Muscle of leg (tissue), 11 donors: ENCODE measurements around the gene CCIN. TPM values are rescaled to one million over a fixed set of nuclear protein-coding genes. Genes with fewer than 3 reads are reported as not detected.

Experiments
- DNase-seq: peaks from one replicate; pipeline ENCODE4 v3.0.0; 2013
- H3K27ac ChIP-seq: one replicate; pipeline ENCODE4 v1.5.1; 2013; ENCODE audit warnings: mild to moderate bottlenecking, low read length, control low read depth
- H3K27me3 ChIP-seq: one replicate; pipeline ENCODE4 v1.6.1; 2013; ENCODE audit warnings: low read length; ENCODE audit not compliant: control insufficient read depth, insufficient read depth
- H3K36me3 ChIP-seq: one replicate; pipeline ENCODE4 v1.6.1; 2013; ENCODE audit warnings: low read length; ENCODE audit not compliant: control insufficient read depth, insufficient read depth
- H3K4me1 ChIP-seq: one replicate; pipeline ENCODE4 v1.6.1; 2013; ENCODE audit warnings: low read length; ENCODE audit not compliant: control insufficient read depth, insufficient read depth
- H3K4me3 ChIP-seq: one replicate; pipeline ENCODE4 v1.5.1; 2013; ENCODE audit warnings: low read length, control low read depth
- H3K9me3 ChIP-seq: replicated peaks from 2 replicates; pipeline ENCODE4 v1.6.1; 2013; ENCODE audit warnings: low read depth, low read length; ENCODE audit not compliant: control insufficient read depth
- WGBS: methylation state at CpG from one replicate; pipeline ENCODE4 v1.1.5; 2013; ENCODE audit warnings: missing lambda C conversion rate; ENCODE audit not compliant: insufficient coverage; 5-methylcytosine and 5-hydroxymethylcytosine counted together
- polyA plus RNA-seq, 8 donors: library from polyadenylated mRNA; unstranded; fragments of 120-200 nt; gene quantifications; one replicate each; pipeline versions ENCODE4 v1.2.1 to v1.2.3, GENCODE V29; 2013; ENCODE audit warnings: inconsistent platforms in 1 of 8, low replicate concordance in 1 of 8; ENCODE audit not compliant: insufficient read length in 8 of 8, insufficient read depth in 1 of 8
- total RNA-seq: library from RNA; stranded (reverse); fragments of 120-200 nt; gene quantifications from one replicate; pipeline ENCODE4 v1.2.4, GENCODE V29; 2013

CCIN gene
- total and polyA plus RNA-seq, 9 donors = 0.45 to 1.5 (median 0.87) TPM

- Histone ChIP-seq H3K27me3 (peaks cover 6% of the 10 kb centered on the region), H3K9me3 (no peaks in the 10 kb centered on the region), H3K36me3 (peaks cover 31% of the 10 kb centered on the region), H3K4me1 (peaks cover 68% of the 10 kb centered on the region), H3K4me3 (no peak overlapping the region), H3K27ac (peak overlapping the region; percentile 39)
- peak; percentile 48 for DNase-seq
- WGBS = 80% methylated on average over 3 of the region's 11 CpGs
Observed at GRCh38 chr9:36140086-36141084, 28.8 kb upstream of the CCIN start.

- Histone ChIP-seq H3K27me3 (no peaks in the 10 kb centered on the region), H3K4me1 (peaks cover 60% of the 10 kb centered on the region), H3K9me3 (no peaks in the 10 kb centered on the region), H3K27ac (no peak overlapping the region), H3K36me3 (peaks cover 38% of the 10 kb centered on the region), H3K4me3 (no peak overlapping the region)
- no CpG with 5 or more reads among the region's 4 CpGs for WGBS
- peak; percentile 53 for DNase-seq
Observed at GRCh38 chr9:36141288-36141687, 27.9 kb upstream of the CCIN start.

DNA sequence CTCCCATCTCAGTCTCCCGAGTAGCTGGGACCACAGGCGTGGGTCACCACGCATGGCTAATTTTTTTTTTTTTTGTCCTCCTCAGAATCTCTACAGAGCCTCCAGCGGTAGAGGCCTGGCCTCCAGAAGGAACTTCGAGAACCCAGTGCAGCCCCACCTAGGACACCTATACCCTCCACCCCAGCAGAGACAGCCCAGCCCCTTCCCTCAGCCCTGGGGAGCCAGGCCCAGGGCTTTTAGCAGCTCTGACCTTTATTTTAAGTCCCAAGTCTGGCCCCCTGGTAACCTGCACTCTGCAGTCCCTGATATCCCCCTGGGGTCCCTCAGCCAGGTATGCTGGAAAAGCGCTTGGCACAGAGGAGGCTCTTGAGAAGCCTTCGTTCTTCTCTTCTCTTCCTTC is 27.4 kb upstream of the CCIN start:
- Histone ChIP-seq H3K36me3 (peaks cover 41% of the 10 kb centered on the region), H3K27ac (peak overlapping the region; percentile 64), H3K9me3 (no peaks in the 10 kb centered on the region), H3K4me3 (no peak overlapping the region), H3K27me3 (no peaks in the 10 kb centered on the region), H3K4me1 (peaks cover 60% of the 10 kb centered on the region)
- WGBS = 91% methylated on average over 7 of the region's 7 CpGs
- no peak for DNase-seq

DNA sequence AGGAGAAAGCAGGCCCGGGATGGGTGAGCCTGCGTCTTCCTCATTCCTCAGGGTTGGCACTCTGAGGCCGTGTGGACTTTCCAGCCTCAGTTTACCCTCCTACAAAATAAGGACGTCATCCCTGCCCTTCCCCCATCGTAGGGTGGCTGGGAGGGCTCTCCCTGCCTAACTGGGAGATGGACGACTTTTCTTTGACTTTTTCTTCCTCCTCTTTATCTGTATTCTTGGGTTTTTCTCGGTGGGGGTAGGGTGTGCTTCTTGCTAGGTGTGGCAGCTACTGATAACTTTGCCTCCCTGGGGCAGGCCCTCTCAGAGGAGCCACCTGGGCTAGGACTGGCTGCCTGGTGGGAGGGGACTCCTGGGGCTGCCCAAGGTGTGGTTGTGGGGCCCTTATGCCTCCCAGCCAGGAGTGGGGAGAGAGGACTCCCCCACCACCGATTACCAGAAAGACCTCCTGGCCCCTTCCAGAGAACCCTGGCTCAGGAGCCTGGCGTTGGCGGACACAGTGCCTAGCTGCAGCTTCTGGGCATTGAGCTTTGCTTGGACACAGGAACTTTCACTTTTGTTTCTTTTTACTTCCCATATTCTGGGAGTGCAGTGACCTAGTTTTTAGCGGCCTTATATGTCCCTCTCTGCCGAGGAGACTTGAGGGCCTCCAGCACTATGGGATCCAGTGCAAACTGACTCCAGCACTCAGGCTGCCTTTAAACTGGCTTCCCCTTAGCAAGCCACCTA is 26.5 kb upstream of the CCIN start:
- Histone ChIP-seq H3K4me1 (peaks cover 57% of the 10 kb centered on the region), H3K4me3 (no peak overlapping the region), H3K9me3 (no peaks in the 10 kb centered on the region), H3K27me3 (no peaks in the 10 kb centered on the region), H3K36me3 (peaks cover 49% of the 10 kb centered on the region), H3K27ac (peak overlapping the region; percentile 67)
- DNase-seq = peak; percentile 63
- 66% methylated on average over 6 of the region's 12 CpGs for WGBS

DNA sequence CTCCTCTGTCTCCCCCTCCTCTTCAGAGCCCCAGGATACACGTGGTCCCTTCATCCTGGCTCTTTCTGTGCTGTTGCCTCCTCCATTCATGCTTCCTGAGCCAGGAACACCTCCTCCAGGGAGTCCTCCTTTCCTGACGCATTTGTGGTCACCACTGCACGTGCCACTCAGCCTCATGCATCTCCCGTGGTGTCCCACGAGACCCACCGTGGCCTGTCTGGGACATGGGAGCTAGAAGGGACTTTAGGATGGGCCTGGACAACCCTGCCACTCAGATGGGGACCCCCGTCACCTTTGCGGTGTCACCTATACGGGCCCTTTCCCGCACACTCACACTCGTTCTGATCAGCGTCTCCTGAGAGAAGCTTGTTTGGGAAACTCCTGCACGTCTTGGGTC is 25.9 kb upstream of the CCIN start:
- Histone ChIP-seq H3K27ac (peak overlapping the region; percentile 65), H3K36me3 (peaks cover 54% of the 10 kb centered on the region), H3K4me1 (peaks cover 61% of the 10 kb centered on the region), H3K9me3 (no peaks in the 10 kb centered on the region), H3K27me3 (no peaks in the 10 kb centered on the region), H3K4me3 (no peak overlapping the region)
- 81% methylated on average over 10 of the region's 13 CpGs for WGBS
- no peak for DNase-seq

DNA sequence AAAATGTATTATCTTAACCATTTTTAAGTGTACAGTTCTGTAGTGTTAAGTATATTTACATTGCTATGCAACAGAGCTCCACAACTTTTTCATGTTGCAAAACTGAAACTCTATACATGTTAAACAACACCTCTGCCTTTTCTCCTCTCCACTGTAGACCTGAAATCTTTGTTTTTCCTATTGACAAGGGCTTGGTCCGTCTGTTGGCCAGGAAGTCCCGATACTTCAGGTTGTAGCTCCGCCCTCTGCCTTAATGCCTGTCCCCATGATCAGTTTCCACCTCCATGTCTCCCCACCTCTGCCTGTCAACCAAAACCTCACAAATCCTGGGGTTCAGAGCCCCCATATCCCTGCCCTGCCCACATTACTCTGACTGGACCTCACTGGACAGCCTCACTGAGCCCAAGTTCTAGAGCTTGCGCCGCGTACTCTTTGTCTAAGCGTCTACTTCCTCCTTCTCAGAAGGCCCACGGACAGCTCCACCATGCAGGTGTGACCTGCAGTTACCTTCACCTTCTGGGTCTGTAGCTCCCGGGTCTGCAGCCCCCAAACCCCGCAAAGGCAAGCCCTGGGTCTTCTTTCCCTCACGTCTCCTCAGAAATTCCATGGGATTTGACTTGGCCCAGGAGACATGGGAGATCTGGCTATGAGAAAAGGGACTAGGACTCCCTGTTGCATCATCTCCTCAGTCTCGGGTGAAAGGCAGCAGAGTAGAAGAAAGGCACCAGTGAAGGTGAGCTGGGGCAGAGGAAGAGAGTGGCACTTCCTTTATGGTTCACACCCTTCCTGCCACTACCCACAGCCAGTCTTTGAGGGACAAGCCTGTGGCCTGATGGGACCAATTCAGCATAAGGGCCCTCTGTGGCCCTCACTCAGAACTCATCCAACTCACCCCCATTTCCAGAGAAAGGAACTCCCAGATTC is 24.6 kb upstream of the CCIN start:
- no peaks in the 10 kb centered on the region for H3K9me3 ChIP-seq
- H3K27ac ChIP-seq = no peak overlapping the region
- no peak overlapping the region for H3K4me3 ChIP-seq
- H3K4me1 ChIP-seq = peaks cover 60% of the 10 kb centered on the region
- 90% methylated on average over 8 of the region's 12 CpGs for WGBS
- H3K36me3 ChIP-seq = peaks cover 60% of the 10 kb centered on the region
- no peak for DNase-seq
- no peaks in the 10 kb centered on the region for H3K27me3 ChIP-seq

DNA sequence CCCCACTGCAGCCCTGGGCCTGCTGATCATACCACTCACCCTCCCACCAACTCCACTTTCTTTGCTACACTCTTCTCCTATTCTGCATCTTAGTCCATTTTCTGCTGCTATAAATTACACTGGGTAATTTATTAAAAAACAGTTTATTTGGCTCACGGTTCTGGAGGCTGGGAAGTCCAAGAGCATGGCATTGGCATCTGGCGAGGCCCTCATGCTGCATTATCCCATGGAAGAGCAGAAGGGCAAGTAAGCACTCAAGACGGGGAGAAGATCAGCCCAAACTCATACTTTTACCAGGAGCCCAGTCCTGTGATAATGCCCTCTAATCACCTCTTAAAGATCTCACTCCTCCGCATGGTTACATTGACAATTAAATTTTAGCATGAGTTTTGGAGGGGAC is 23.2 kb upstream of the CCIN start:
- DNase-seq = no peak
- Histone ChIP-seq H3K27me3 (no peaks in the 10 kb centered on the region), H3K9me3 (no peaks in the 10 kb centered on the region), H3K4me3 (no peak overlapping the region), H3K36me3 (peaks cover 72% of the 10 kb centered on the region), H3K4me1 (peaks cover 59% of the 10 kb centered on the region), H3K27ac (no peak overlapping the region)
- WGBS = 100% methylated on average over 2 of the region's 4 CpGs

DNA sequence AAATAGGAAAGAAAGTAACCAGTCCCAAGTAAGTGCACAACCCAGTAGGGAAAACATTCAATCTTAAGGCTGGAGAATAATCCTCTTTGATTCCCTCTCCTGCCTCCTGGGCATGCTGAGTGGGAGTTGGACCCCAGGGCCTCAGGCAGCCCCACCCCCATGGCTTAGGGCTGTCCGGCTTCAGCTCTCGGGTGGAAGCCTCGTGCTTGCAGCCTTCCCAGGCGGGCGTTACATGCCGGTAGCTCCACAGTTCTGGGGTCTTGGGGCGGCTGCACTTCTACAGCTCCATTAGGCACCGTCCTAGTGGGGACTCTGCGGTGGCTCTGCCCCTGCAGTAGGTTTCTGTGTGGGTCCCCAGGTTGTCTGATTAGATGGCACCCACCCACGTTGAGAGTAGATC is 22.5 kb upstream of the CCIN start:
- Histone ChIP-seq H3K9me3 (no peaks in the 10 kb centered on the region), H3K4me3 (no peak overlapping the region), H3K36me3 (peaks cover 77% of the 10 kb centered on the region), H3K27ac (no peak overlapping the region), H3K4me1 (peaks cover 59% of the 10 kb centered on the region), H3K27me3 (no peaks in the 10 kb centered on the region)
- no peak for DNase-seq
- WGBS = 86% methylated on average over 10 of the region's 10 CpGs

DNA sequence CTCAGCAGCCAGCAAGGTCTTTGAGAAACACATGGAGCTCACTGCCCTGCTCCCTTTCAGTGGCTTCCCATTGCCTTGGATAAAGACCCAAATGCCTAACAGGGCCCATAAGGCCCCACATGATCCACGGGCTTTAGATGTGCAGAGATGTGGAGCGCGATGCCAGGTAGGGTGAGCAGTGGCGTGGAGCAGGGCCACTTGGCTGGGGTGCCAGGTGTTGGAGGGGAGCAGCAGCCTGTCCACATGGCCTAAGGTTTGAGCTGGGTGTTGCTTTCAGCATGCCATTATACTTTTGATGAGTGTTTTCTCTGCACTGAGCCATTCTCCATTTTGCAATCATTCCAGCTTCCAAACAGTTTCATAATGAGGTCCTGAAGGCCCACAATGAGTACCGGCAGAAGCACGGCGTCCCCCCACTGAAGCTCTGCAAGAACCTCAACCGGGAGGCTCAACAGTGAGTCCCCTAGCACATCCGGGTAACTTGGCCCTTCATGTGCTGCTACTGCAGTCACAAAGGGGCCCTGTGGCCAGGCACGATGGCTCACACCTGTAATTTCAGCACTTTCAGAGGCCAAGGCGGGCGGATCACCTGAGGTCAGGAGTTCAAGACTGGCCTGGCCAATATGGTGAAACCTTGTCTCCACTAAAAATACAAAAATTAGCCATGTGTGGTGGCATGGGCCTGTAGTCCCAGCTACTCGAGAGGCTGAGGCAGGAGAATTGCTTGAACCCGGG is 21.6 kb upstream of the CCIN start:
- no peak overlapping the region for H3K4me3 ChIP-seq
- peaks cover 56% of the 10 kb centered on the region for H3K4me1 ChIP-seq
- DNase-seq = no peak
- no peak overlapping the region for H3K27ac ChIP-seq
- H3K27me3 ChIP-seq = no peaks in the 10 kb centered on the region
- 86% methylated on average over 8 of the region's 14 CpGs for WGBS
- no peaks in the 10 kb centered on the region for H3K9me3 ChIP-seq
- H3K36me3 ChIP-seq = peaks cover 76% of the 10 kb centered on the region
